HEK293 (cell line): ENCODE measurements around the gene GALNS.

Source experiments
- CTCF ChIP-seq: fragments of 450-650 bp; formaldehyde crosslinking; IDR thresholded peaks from 2 replicates; pipeline ENCODE4 v1.5.1; 2016; ENCODE audit warnings: missing biosample characterization, missing genetic modification characterization
- KLF9 ChIP-seq: fragments of 450-650 bp; formaldehyde crosslinking; IDR thresholded peaks from 2 replicates; pipeline ENCODE4 v1.5.1; 2016; ENCODE audit warnings: missing biosample characterization, missing genetic modification characterization, low read depth
- YY1 ChIP-seq: fragments of 450-650 bp; formaldehyde crosslinking; IDR thresholded peaks from 2 replicates; pipeline ENCODE4 v1.5.1; 2018; ENCODE audit warnings: missing biosample characterization, missing genetic modification characterization
- ZFP41 ChIP-seq: fragments of 450-650 bp; formaldehyde crosslinking; IDR thresholded peaks from 2 replicates; pipeline ENCODE4 v1.5.1; 2016; ENCODE audit warnings: missing biosample characterization, missing genetic modification characterization, borderline replicate concordance
- ZNF548 ChIP-seq: fragments of 450-650 bp; formaldehyde crosslinking; IDR thresholded peaks from 2 replicates; pipeline ENCODE4 v1.5.1; 2016; ENCODE audit warnings: missing biosample characterization, missing genetic modification characterization

- TF ChIP-seq KLF9 (tag by site-specific recombination), result peak; percentile 86
- TF ChIP-seq CTCF, result peak; percentile 44
- no peak for TF ChIP-seq ZNF548 (tag by site-specific recombination)
- no peak for TF ChIP-seq ZFP41
- TF ChIP-seq YY1 (tag by site-specific recombination), result no peak
Measured at GRCh38 chr16:88811769-88812512, 44.8 kb downstream of the GALNS start, which contains the start of gene APRT.
